DND-41 (cell line): ENCODE results near the gene GPR162.

Experiments used
- CTCF ChIP-seq: IDR thresholded peaks from 2 replicates; pipeline ENCODE4 v1.5.1; 2012; ENCODE audit warnings: borderline replicate concordance, low read length, moderate library complexity, mild to moderate bottlenecking; ENCODE audit not compliant: poor library complexity, severe bottlenecking; ENCODE audit errors: extremely low read depth
- EZH2 ChIP-seq: IDR thresholded peaks from 3 replicates; pipeline ENCODE4 v1.6.1; 2012; ENCODE audit warnings: borderline replicate concordance, low read depth, mild to moderate bottlenecking, moderate library complexity, low read length, inconsistent platforms; ENCODE audit not compliant: severe bottlenecking

- no peak for TF ChIP-seq CTCF
- TF ChIP-seq EZH2, result no peak
Observed at GRCh38 chr12:6842075-6842474, 20.5 kb downstream of the GPR162 start.
